Fibroblast of skin of right biceps (primary cell): ENCODE data around the gene GHRH.

ENCODE experiments used
- DNase-seq: peaks from one replicate; pipeline ENCODE4 v3.0.0-alpha.2; 2013

Gene GHRH

GRCh38 chr20:37261714-37262113 is at the start of gene GHRH:
Gene GHRH, minus strand, starts transcription at chr20:37261814. Its CDS starts 4,925 bp downstream, at chr20:37256889.
- DNase-seq, result no peak

DNA sequence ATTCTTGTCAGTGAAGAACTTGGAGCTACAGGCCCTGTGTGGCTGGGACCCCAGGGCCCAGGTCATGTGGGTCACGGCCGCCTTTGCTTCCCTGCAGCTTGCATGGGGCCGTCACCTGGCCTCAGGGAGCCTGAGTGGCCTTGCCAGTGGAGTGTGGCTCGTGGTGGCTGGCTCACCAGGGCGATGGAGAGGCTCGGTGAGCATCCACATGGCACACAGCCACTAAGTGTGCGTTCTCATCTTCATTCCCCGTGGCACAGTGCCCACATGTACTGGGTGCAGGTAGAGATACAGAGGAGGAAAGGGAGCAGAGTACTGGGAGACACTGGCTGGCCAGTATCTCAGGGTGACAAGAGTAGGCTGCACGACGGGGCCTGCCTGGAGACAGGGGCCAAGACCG is 49.3 kb upstream of the GHRH start:
- DNase-seq, result no peak

GRCh38 chr20:37309936-37310590 is 48.4 kb upstream of the GHRH start:
- DNase-seq, result no peak

- no peak for DNase-seq
Measured at GRCh38 chr20:37309290-37309689, 47.7 kb upstream of the GHRH start.

DNA sequence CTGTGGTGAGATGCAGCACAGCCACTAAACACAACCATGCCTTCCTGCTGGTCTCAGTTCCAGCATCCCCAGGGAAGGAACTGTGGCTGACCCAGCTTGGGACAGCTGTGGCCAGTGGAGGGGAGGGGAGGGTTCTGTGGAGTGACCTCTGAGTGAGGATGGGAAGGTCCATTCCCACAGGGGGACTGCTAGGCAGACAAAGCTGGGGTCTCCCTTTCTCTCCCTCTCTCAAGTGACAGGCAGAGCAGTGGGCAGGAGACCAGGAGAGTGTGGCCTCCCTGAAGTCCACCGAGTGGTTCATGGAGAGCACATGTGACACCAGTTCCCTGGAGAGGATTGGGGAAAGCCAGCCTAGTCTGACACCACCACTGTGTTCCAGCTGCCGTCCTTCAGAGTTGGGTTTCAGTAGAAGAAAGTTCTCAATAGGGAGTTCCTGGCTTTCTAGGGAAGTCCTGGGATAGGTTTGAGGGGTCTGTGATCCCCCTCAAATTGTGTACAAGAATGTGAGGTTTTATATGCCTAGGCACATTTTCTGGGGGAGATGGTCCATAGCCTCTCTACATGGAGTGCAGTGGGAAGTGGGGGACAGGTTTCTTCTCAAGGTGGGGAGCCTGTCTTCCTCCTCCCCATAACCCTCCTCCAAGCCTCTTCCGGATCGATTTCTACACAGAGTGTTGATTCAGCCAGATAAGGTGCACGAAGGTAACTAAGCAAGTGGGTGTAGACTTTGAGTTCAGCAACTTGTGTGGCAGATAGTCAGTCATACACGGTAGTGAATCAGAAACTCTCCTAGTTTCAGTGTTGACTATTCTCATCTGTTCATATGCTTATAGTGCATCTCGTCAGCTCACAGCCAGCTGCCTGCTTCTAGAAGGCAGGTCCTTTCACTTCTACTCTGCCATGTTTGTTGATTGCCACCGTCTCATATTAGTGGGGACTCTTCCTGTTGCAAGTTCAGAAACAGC is 46.8 kb upstream of the GHRH start:
- no peak for DNase-seq

- DNase-seq, result no peak
Measured at GRCh38 chr20:37305839-37306238, 44.2 kb upstream of the GHRH start.

DNA sequence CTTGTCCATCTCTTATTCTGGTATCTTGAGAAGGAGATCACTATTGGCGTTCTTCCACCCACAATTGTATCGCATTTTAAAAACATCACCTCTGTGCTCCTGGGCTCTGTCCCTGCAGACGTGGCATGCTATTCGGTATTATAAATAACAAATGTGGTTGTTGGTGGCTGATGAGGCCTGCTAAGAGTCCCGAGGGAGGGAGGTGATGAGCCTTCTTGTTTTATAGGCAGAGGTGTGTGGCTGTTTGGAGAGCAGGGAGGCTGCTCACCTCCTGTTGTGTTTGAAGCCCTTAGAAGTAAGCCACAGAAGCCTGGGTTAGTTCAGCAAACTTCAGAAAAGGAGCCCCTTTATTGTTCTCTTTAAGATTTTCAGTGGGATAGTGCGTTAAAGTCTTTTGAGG is 43.5 kb upstream of the GHRH start:
- DNase-seq, result no peak

- DNase-seq, result no peak
Measured at GRCh38 chr20:37303637-37304036, 42.0 kb upstream of the GHRH start.

DNA sequence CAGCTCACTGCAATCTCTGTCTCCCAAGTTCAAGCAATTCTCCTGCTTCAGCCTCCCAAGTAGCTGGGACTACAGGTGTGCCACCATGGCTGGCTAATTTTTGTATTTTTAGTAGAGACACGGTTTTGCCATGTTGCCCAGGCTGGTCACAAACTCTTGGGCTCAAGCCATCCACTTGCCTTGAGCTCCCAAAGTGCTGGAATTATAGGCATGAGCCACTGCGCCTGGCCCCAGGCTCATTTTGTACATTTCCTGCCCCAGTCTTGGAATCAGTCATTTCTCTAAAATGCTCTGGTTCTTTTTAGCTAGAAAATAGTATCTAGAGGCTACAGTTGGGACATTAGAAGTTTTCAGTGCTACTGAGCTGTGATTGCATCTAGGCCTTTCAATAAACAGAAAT is 41.4 kb upstream of the GHRH start:
- no peak for DNase-seq

DNA sequence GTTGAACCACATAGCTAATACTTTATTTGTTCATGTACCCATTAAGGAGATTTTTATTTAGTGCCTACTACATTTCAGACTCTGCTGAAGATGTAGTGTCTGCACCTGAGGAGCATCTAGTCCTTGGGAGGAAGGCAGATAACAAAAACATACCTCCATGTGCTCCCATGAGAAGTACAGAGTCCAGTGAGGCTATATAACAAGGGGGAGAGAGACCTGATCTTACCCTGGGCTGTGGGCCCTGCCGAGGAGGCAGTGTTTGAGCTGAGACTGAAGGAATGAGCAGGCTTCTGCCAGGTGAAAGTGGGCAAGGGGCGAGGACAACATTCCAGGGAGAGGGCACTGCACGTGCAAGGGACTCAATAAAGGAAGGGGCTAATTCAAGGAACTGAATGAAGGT is 39.9 kb upstream of the GHRH start:
- no peak for DNase-seq

DNA sequence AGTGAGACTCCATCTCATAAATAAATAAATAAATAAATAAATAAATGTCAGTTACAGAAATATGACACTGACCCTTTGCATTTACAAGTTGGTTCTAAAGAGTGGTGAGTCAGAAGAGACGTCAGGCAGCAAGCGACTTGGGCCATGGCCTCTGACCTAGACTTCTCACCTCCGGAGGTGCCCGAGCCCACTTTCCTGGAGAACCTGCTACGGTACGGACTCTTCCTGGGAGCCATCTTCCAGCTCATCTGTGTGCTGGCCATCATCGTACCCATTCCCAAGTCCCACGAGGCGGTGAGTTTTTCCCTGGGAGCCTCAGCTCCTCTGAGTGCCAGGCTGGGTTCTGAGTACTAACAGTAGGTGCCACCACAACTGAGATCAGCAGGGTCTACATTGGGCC is 39.5 kb upstream of the GHRH start:
- DNase-seq, result no peak

DNA sequence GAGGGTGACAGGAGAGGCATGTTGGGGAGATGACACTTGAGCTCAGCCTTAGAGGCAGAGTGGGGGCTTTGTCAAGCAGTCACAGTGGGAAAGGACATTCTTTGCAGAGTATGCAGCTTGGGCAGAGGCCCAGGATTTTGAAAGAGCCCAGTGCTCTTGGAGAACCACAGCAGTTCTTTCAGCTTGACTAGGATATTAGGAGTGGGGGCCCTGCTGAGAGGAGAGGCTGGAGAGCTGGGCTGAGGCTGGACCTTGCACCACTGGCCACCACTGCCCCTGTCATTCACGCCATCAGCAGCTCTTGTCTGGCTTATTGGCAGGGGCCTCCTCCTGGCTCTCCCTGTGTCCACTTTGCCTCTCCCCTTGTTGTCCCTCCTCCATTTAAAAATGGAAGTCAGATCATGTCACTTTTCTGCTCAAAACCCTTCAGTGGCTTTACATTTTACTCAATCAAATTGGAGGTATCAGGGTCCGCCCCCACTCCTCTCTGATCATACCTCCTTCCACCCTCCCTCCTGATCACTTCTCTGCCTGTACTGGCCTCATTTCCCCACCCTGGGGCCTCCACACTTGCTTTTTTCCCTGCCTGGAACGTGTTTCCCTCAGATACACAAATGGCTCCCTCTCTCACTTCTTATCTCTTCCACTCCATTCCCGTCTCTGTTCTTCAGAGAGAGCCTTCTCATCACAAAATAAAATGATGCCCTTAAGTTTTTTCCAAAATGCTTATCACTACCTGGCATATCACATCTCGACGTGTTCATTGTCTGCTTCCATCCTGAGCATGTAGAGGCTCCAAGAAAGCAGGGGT is 38.3 kb upstream of the GHRH start:
- peak; percentile 75 for DNase-seq

- DNase-seq, result peak; percentile 84
Measured at GRCh38 chr20:37298190-37298939, 36.8 kb upstream of the GHRH start.

DNA sequence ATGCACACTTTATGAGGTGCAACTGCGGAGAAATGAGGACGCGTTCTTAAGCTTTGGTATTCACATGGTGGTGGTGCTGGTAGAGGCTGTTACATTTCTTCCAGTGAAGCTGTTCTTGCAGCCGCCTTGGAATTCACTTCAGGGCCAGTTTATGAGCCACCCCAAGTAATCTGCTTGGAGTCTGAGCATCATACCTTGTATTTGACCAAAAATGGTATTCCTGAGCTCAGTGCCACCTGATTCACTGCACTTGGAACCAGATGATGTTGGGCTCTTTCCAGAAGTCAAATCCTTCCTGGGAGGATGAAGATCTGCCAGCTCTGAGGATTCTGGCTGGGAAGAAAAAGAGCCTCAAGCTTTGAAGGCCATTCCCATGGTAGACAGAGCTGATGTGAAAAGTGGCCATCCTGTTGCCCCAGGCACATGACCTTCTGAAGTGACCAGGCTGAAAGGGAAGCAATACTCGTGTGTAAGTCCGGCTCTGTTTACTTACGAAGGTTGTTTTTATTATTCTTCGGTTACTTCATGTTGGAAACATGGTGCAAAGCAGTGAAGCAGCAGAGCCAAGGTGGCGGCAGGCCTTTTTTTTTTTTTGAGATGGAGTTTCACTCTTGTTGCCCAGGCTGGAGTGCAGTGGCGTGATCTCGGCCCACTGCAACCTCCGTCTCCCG is 35.6 kb upstream of the GHRH start:
- DNase-seq, result peak; percentile 90

DNA sequence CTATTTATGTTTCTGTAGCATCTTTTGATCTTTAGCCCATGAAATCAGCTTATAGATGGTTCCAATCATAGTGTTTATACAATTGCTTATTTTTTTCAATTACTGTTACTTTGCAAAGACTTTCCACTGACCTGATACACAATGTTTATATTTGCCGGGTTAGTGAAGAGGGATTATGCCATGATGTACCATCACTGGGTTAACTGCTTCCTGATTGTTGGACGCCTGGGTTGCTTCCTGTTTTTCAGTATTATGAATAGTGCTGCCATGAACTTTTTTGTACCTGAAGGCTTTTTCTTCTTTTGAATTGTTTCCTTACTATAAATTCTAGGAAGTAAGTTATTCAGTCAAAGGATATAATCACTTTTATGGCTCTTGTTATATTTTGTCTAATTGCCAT is 34.8 kb upstream of the GHRH start:
- DNase-seq, result no peak

- no peak for DNase-seq
Measured at GRCh38 chr20:37295595-37295994, 34.0 kb upstream of the GHRH start.

GRCh38 chr20:37295001-37295400 is 33.4 kb upstream of the GHRH start:
- peak; percentile 99 for DNase-seq

DNA sequence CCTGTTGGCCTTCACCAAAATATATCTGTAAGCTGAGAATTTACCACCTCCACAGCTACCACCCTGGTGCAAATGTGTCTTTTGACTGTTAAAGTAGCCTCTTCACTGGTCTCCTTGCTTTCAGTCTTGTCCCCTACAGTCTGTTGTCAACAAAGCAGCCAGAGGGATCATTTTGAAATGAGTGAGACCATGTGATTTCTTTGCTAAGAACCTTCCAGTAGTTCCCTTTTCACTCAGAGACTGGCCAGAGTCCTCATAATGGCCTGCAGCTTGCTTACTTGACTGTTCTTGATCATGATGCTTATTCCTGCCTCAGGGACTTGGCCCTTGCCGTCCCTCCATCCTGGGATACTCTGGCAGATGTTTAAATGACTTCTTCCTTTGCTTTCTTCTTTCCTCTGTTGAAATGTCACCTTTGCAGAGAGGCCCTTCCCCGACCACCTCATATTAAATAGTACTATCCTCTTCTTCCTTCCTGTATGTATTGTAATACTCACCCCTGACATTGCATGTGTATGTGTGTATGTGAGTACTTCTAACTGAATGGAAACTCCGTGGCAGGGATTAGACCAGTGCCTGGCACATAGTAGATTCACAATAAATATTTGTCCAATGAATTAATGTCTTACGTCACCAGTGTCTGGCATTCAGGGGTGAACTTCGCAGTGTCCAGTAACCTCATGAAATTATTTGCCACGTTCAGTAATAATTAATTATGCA is 32.8 kb upstream of the GHRH start:
- peak; percentile 45 for DNase-seq

GRCh38 chr20:37293301-37293943 is 31.8 kb upstream of the GHRH start:
- no peak for DNase-seq

DNA sequence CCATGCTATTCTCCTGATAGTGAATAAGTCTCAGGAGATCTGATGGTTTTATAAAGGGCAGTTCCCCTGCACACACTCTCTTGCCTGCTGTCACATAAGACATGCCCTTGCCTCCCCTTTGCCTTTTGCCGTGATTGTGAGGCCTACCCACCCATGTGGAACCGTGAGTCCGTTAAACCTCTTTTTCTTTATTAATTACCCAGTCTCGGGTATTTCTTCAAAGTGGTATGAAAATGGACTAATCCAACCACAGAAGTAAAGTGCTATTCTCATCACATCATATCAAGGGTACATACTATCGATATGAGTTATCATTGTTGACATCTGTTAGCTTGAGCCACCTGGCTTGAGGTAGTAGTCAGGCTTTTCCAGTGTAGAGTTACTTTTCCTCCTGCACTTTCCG is 30.1 kb upstream of the GHRH start:
- DNase-seq, result no peak
